GM21515 (cell line): ENCODE measurements around the gene C9.
"Not testable (repeated sequence)": the region's sequence is repeated elsewhere in the genome, so short reads cannot be mapped to it uniquely, and the experiment has no call there.

ENCODE experiments used
- ATAC-seq: cut with Tn5 transposase; IDR thresholded peaks from one replicate; pipeline ENCODE4 v1.9.1; 2021; ENCODE audit not compliant: unreplicated experiment

Gene C9

DNA sequence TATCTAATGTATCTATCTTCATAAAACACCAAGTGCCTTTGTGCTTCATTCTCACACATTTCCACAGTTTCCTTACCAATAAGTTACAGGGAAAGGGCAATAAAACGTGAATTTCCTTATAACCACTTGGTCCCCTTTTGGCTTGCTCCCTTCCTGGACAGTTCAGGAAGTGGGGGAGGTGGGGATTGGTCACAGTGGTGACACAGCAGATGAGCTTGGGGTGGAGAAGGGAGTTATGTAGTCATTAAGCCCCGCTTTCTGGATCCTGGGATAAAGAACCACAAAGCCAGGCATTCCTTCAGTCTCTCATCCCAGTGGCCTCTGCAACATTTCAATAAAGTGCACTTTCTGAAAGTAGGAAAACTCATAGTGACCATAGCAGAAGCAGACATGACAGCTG is 97.9 kb downstream of the C9 start:
- ATAC-seq: no peak

DNA sequence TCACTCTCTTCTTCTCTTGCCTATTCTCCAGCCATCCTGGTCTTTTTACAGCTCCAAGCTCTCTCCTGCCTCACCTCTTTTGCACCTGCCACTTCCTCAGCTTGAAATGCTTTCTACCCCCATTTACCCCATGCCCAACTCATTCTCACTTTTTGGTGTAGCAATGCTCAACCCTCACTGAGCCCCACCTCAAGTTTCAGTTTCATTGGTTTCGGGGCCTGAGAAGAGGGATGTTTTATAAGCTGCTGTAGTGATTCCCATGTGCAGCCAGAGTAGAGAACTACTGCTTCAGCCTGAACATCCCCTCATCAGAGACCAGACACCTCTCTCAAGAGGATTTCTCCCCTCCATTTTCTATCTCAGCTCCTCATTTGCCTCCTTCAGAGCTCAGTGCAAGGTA is 99.8 kb downstream of the C9 start:
- ATAC-seq: peak; percentile 98

DNA sequence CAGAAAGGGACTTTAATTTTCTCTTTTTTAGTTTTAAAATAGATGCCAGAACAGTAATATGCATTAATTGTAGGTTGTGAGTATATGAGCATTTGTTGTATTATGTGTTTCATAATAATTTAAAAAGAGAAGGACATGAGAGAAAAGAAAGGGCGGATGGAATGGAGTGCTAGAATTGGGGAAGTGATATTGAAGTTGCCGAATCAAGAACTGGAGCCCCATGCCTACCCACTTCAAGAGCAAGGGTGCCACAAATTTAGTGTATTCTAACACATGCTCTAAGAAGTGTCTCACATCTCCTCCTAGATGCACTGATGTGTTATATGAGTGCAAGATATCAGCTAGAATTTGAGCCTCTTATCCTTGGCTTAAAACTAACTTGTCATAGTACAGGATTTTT is 101.3 kb downstream of the C9 start:
- ATAC-seq: no peak

DNA sequence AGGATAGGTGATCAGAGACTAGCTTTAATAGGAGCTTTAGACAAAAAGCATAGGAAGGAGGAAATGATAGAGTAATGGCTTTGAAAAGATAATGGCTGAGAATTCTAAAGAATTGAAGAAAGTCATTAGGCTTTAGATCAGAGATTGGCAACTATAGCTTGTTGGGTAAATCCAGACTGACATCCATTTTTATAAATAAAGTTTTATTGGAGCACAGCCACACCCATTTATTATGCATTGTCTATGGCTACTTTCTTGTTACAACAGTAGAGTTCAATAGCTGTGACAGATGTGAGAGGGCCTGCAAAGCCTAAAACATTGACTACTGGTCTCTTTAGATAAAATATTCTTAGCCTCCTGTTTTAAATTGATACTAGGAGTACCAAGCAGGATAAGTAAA is 104.2 kb downstream of the C9 start:
- ATAC-seq: no peak

DNA sequence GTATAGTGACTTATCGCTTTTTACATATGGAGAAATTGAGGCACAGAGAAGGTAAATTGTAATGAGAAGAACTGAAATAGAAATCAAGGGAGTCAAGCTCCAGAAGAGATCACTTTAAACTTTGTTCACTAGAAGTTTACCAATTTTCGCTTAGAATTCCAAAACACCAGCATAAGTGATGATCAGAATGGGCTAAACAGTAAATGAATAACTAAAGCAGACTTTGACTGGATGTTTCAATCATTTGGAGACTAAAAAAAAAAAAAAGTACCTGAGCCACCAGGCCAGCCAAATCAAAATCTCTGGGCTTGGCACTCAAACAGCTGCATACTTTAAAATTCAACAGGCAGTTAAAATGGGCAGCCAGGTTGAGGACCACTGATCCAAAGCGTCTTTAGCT is 106.7 kb downstream of the C9 start:
- no peak for ATAC-seq

DNA sequence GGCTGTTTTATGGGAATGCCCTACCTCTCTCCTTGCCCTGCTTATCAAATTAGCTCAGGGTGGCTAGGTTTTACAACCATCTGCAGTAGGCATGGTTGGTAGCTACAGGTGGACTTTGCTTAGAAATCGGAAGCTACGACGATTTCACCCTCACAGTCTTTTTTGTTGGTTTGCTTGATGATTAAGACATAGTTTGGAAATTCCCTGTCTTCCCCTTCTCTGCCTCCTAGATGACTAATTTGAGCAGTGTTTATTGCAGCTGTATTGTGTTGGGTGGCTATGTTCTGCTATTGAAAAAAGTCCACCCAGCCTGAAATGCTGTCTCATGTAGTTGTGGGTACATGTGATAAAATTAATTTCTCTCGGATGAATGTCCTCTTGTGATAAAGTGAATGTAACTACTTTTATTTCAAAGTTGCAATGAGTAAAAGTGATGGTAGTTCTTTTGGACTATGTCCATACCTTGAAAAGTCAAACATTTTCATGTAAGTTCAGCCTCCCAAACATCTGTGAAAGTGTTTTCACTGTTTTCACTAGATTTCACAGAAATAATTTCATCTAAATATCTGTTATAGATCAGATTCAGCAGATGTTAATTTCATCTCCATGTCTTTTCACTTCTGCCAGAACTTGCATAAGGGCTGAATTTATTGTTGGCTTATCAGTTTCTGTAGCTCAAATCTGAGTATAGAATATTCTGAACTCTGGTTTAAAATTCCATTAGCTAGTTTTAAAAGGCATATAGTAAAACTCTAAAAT is 107.6 kb downstream of the C9 start:
- no peak for ATAC-seq

DNA sequence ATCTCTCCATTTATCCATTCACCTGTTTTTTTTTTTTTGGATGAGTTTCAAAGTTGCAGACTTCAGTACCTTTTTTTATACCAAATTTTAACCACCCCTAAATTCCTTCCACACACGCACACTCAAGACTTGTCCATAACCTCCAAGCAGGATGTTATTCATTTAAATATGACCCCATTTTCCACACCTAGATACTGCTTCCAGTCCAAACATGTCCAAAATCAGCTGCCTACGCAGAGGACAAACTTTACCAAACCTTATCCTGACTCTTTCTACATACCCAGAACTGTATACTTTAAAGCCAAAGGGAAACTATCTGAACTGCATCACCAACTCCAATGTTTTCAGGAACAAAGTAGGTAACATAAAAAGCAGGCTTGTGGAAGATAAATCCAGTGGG is 108.9 kb downstream of the C9 start:
- ATAC-seq: no peak

DNA sequence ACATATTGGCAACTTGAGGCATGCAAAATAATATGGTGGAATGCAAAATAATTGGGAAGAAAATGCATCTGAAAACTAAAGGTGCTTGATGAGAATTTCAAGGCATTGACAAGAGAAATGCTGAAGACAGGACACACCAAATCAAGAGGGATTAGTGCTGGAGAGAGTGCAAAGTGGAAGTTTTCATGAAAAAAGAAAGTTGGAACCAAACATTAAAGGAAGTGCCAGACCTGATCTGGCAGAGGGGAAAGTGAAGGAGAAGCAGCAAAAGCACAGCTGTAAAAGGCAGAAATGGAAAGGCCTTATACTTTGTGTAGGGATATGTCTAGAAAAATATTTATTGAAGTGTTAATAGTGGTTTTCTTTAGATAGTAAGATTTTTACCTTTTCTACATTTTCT is 109.6 kb downstream of the C9 start:
- no peak for ATAC-seq

DNA sequence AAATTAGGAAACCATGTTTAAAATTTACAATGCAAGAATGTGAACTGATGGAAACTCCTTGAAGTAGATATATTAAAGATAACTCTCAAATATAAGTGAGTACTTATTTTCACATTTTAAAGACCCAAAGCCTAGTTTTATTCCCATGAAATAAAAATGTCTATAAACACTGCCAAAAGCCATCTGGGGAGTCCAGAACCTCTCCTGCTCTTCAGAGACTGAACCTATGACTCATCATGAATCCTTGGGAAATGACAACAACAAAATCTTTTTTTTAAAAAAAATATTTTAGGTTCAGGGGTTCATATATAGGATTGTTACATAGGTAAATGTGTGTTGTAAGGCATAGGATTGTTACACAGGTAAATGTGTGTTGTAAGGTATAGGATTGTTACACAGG is 111.1 kb downstream of the C9 start:
- no peak for ATAC-seq

DNA sequence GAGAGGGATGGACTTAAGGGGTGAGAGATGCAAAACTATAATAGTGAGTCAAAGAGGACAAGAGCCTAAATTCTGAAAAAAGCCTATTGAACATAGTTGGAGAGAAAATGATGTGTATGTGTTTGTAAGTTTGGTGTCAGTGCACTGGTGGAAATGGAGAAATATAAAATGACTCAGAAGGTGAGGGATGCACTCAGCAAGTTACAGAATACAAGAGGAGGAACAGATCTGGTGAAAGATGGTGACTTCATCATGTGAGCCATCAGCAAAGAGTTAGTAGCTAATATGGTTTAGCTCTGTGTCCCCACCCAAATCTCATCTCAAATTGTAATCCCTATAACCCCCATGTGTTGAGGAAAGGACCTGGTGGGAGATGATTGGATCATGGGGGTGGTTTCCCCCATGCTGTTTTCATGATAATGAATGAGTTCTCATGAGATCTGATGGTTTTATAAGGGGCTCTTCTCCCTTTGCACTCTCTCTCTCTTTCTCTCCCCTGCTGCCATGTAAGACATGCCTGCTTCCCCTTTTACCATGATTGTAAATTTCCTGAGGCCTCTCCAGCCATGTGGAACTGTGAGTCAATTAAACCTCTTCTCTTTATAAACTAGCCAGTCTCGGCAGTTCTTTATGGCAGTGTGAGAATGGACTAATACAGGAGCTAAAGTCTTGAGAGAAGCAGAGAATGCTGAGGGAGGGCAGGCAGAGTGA is 114.6 kb downstream of the C9 start:
- ATAC-seq: no peak

DNA sequence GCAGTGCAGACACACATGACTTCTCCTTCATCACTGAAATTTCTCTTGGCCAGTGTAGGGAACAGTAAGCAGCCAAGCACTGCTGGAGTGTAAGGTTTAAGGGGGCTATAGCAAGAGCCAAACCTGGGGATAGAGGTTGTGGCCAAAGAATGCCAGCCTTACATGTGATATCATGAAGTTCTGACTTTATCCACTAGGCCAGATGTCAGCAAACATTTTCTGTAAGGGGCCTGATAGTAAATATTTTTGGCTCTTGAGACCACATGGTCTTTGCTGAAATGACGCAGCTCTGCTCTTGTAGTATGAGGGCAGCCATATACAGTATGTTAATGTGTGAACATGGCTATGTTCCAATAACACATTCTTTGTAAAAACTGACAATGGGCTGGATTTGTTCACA is 115.2 kb downstream of the C9 start:
- ATAC-seq: no peak

DNA sequence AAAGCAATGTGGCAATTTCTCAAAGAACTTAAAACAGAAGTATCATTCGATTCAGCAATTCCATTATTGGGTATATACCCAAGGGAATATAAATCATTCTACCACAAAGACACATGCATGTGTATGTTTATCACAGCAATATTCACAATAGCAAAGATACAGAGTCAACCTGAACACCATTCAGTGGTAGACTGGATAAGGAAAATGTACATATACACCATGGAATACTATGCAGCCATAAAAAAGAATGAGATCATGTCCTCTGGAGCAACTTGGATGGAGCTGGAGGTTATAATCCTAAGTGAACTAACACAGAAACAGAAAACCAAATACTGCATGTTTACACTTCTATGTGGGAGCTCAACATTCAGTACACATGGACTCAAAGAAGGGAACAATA is 123.5 kb downstream of the C9 start:
- no peak for ATAC-seq

DNA sequence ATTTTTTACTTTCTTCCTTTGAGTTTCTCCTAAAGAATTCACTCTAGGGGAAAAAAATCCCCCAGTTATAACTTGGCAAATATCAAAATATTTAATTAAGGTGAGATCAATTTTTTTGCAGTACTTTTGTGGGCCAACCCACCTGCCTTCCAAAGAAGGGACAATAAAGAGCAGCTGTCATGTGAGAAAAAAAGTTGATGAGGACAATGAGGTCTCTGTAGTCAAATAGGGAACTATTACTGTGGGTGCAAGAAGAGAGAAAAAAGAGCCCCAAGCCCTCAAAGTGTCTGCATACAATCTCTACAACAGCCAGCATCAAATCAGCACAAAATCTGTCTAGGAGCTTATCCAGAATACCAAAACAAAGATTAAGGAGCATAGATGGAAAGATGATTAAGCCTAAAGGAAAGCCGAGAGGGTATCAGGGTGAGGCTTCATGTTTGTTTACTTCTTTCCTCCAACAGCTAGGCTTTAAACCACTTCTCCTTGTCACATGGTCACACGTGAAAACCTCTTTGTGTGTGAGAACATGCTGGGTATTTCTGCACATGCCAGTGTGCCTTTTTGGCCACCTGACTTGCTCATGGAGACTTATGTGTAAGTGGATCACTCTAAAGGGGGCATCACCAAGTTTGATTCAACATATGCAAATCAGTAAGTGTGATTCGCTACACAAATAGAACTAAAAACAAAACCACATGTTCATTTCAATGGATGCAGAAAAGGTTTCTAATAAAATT is 125.8 kb downstream of the C9 start:
- no peak for ATAC-seq

DNA sequence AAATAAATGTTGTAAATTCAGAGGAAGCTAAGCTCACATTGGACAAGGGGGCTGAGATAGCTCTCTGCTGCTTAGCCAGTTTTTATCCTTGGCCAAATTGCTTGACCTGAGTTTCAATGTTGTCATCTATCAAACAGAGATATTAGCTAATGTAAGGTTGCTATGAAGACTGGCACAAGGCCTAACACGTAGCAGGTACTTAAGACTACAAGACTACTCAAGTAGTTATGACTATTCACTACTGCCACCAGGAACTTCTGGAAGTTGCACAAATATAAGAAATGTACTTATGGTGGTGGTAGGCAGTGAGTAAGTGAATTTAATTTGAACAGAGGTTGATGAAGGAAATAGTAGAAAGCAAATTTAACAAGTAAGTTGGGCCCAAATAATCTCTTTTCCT is 127.6 kb downstream of the C9 start:
- ATAC-seq: no peak

DNA sequence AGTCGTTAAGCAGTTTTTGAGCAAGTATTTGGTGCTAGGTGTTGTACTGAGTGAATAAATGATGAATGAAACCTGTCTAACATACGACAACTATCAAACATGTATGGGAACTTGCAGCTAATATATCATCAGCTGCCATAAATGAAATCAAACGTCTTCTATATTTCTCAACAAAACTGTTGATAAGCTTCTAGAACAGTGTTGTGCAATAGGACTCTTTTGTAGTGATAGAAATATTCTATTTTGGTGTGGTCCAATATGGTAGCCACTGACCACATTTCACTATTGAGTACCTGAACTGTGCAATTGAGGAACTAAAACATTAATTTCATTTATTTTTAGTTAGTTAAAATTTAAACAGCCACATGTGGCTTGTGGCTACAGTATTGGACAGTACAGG is 128.6 kb downstream of the C9 start:
- ATAC-seq: no peak

DNA sequence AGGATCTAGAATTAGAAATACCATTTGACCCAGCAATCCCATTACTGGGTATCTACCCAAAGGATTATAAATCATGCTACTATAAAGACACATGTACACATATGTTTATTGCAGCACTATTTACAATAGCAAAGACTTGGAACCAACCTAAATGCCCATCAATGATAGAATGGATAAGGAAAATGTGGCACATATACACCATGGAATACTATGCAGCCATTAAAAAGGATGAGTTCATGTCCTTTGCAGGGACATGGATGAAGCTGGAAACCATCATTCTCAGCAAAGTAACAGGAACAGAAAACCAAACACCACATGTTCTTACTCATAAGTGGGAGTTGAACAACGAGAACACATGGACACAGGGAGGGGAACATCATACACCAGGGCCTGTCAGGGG is 129.8 kb downstream of the C9 start:
- ATAC-seq: not testable (repeated sequence)
